ENCODE results near the gene MTERF2.
"Not testable (repeated sequence)": the region's sequence is repeated elsewhere in the genome, so short reads cannot be mapped to it uniquely, and the experiment has no call there.

Gene MTERF2
- total RNA-seq = 15.0 to 15.2 reads per million in 2 donors

GRCh38 chr12:106986625-106987389, at the start of gene MTERF2:
TSS of gene MTERF2 (minus strand) at chr12:106987146. CDS start at chr12:106978714, 8,432 bp downstream.
- peak; percentile 77 for DNase-seq

GRCh38 chr12:107035733-107036132, 48.8 kb upstream of the MTERF2 start:
- DNase-seq = no peak

GRCh38 chr12:107033758-107034739, 47.1 kb upstream of the MTERF2 start:
- DNase-seq = no peak

- DNase-seq = no peak
Measured at GRCh38 chr12:107032266-107032665, 45.3 kb upstream of the MTERF2 start.

- no peak for DNase-seq
Measured at GRCh38 chr12:107031061-107031460, 44.1 kb upstream of the MTERF2 start.

- no peak for DNase-seq
Measured at GRCh38 chr12:107029081-107029480, 42.1 kb upstream of the MTERF2 start.

- DNase-seq = no peak
Measured at GRCh38 chr12:107027636-107028053, 40.7 kb upstream of the MTERF2 start.

GRCh38 chr12:107026806-107027635, 40.1 kb upstream of the MTERF2 start:
- DNase-seq = no peak

- not testable (repeated sequence) for DNase-seq
Measured at GRCh38 chr12:107026356-107026755, 39.4 kb upstream of the MTERF2 start.

GRCh38 chr12:107025671-107026070, 38.7 kb upstream of the MTERF2 start:
- no peak for DNase-seq

GRCh38 chr12:107019546-107019945, 32.6 kb upstream of the MTERF2 start:
- no peak for DNase-seq

GRCh38 chr12:107017042-107017441, 30.1 kb upstream of the MTERF2 start:
- no peak for DNase-seq

GRCh38 chr12:107014055-107014454, 27.1 kb upstream of the MTERF2 start:
- DNase-seq = no peak

GRCh38 chr12:107012736-107013425, 25.9 kb upstream of the MTERF2 start:
- DNase-seq = no peak

- no peak for DNase-seq
Measured at GRCh38 chr12:107011519-107011918, 24.6 kb upstream of the MTERF2 start.

GRCh38 chr12:107007411-107007810, 20.5 kb upstream of the MTERF2 start:
- DNase-seq = no peak

- not testable (repeated sequence) for DNase-seq
Measured at GRCh38 chr12:107002665-107003064, 15.7 kb upstream of the MTERF2 start.

GRCh38 chr12:106999446-106999845, 12.5 kb upstream of the MTERF2 start:
- DNase-seq = no peak

GRCh38 chr12:106997916-106998315, 11.0 kb upstream of the MTERF2 start:
- DNase-seq = no peak

GRCh38 chr12:106996102-106996501, 9.2 kb upstream of the MTERF2 start:
- not testable (repeated sequence) for DNase-seq

- DNase-seq = no peak
Measured at GRCh38 chr12:106994579-106995220, 7.8 kb upstream of the MTERF2 start.

Measured in T-helper 9 cell (primary cell).